HL-60/S4 treated with retinoic acid at 250 ng/mL for 4 days and 3 days (cell line): ENCODE measurements around the gene VIPR2.
"Not testable (repeated sequence)": the region's sequence is repeated elsewhere in the genome, so short reads cannot be mapped to it uniquely, and the experiment has no call there.

Experiments
- in situ Hi-C: fragments of 300-500 bp; cut with MboI; formaldehyde crosslinking; loops from 2 replicates; pipeline ENCODE4 v1.7.0; 2022; ENCODE audit warnings: low sequenced_read_pairs

The VIPR2 gene, protein sequence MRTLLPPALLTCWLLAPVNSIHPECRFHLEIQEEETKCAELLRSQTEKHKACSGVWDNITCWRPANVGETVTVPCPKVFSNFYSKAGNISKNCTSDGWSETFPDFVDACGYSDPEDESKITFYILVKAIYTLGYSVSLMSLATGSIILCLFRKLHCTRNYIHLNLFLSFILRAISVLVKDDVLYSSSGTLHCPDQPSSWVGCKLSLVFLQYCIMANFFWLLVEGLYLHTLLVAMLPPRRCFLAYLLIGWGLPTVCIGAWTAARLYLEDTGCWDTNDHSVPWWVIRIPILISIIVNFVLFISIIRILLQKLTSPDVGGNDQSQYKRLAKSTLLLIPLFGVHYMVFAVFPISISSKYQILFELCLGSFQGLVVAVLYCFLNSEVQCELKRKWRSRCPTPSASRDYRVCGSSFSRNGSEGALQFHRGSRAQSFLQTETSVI

DNA sequence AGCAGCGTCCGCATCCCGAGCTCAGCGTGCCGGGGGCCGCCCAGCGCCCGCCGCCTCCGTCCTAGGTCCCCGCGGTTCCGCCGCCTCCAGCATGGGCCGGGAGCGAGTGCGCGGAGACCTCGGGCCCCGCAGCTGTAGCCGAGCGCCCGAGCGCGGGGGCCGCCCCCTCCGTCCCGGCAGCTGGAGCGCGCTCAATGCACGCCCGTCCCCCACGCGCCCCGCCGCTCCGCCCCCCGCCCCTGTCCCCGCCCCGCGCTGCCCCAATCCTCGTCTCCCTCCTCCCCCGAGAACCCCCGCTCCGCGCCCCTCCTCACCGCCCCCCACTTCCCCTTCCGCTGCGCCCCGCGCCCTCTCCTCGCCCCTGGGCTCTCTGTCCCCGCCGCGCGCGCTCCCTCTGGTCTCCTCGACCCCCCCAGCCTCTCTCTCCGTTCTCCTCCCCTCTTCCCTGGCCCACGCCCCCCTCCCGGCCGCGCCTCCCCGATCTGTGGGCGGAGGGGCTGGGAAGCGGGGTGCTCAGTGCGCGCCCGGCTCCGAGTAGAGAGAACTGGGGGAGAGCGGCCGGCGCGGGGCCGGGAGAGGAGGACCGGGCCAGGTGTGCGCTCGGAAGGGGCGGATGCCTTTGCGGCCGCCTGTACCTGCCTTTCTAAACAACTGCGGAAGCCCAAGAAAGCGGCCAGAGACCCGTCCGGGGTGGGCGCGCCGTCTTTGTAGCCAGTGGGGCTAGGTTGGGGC, at the start of gene VIPR2:
Gene VIPR2, minus strand, starts transcription at position 110 of the 732 bp plus-strand sequence. Its CDS starts 96 bp downstream, at position 14.
- in situ Hi-C loops, result no loop called here

DNA sequence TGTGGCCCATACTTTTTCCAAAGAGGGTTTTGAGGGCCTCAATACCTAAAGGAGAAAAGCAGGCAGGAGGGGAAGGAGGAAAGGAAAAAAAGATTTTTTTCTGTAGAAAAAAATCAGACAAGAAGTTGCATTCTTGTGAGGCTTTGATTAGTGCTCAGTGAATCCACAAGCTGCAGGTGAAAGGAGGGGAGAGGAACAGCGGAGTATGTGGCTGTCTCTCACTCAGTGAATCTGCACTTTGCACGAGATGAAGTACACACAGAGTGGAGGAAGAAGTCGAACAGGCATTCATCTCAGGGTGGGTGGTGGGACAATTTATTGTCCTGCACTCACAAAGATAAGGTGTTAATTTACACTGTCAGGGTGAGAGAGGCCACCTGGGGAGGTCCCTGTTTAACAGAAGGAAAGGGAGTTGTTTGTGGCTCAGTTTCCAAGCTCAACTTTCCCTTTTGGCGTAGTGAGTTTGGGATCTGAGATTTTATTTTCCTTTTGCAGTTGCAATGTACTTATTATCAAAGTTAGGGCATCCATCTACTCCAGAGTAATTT, 49.0 kb upstream of the VIPR2 start:
- in situ Hi-C loops, result no loop called here

- in situ Hi-C loops, result no loop called here
Observed at GRCh38 chr7:159192725-159193453, 48.2 kb upstream of the VIPR2 start.

GRCh38 chr7:159192013-159192412, 47.3 kb upstream of the VIPR2 start:
- in situ Hi-C loops, result no loop called here

- in situ Hi-C loops, result no loop called here
Observed at GRCh38 chr7:159191236-159191635, 46.6 kb upstream of the VIPR2 start.

DNA sequence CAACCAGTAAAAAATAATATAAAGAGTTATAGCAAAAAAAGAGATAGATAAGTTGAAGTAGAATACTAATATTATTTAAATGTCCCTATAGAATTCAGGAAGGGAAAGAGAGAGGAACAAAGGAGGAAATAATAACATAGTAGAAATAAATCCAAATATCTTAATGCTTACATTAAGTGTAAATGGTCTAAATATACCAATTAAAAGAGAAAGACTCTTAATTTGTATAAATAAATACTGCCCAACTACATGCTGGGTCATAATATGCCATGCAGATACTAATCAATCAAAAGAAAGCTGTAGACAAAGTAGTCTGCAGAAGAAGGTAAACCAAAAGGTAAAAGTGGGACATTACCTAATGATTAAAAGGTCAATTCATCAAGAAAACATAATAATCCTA, 43.3 kb upstream of the VIPR2 start:
- in situ Hi-C loops, result no loop called here

GRCh38 chr7:159179241-159179640, 34.6 kb upstream of the VIPR2 start:
- in situ Hi-C loops, result no loop called here

DNA sequence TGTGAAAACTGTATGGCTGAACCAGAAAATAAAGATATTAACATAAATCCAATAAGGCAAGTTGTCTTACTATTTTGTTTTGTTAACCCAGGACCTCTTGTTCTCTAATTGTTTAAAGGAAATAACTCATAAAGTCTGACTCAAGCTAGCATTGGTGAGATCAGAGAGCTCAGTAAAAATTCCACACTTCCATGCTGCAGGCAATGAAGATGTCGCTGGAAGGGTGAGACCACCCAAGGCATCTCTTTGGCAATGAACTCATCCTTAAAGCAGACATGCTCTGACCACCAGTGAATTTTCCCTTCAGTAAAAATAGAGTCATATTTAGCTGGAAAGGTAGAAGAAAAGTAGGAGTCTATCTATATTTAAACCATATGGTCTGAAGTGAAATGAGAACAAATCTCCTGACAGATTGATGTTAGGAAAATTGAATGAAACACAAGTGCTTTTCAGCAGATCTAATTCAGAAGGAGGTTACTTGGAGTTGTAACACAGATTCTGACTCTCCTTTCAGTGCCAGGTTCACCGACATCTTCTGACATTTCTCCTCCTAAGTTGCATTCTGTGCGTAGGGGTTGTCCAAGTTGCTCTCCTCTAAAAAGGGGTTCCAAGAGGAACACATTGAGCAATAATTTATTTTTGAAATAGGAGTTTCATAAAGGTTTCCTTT, 32.8 kb upstream of the VIPR2 start:
- in situ Hi-C loops, result no loop called here

GRCh38 chr7:159175792-159176191, 31.1 kb upstream of the VIPR2 start:
- in situ Hi-C loops, result no loop called here

DNA sequence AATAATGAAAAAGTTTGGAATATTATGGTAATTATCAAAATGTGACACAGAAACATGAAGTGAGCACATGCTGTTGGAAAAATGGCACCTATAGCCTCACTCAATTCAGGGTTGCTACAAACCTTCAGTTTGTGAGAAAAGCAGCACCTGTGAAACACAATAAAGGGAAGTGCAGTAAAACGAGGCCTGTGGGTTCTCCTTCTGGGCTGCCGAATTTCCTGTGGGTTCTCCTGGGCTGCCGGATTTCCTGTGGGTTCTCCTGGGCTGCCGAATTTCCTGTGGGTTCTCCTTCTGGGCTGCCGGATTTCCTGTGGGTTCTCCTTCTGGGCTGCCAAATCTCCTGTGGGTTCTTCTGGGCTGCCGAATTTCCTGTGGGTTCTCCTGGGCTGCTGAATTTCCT, 30.4 kb upstream of the VIPR2 start:
- in situ Hi-C loops, result not testable (repeated sequence)

- in situ Hi-C loops, result no loop called here
Observed at GRCh38 chr7:159172400-159172799, 27.7 kb upstream of the VIPR2 start.

DNA sequence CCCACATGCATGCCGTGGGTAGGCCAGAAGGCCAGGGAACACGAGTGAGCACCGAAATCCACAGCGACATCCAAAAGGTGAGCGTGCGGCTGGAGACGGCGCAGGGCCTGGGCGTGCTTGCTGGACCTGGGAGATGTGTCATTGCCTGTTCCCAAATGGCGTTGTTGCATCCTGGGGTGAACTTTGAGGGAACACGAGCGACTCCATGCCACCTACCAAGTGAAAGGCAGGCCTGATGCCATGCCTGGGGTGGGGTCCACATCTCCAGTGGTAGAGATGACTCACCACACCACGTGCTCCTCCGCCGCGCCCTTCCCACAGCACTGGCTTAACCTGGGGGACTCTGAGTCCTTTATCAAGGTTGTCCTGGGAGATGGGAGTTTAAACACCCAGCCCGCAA, 24.7 kb upstream of the VIPR2 start:
- in situ Hi-C loops, result no loop called here

- in situ Hi-C loops, result no loop called here
Observed at GRCh38 chr7:159167139-159167538, 22.5 kb upstream of the VIPR2 start.

DNA sequence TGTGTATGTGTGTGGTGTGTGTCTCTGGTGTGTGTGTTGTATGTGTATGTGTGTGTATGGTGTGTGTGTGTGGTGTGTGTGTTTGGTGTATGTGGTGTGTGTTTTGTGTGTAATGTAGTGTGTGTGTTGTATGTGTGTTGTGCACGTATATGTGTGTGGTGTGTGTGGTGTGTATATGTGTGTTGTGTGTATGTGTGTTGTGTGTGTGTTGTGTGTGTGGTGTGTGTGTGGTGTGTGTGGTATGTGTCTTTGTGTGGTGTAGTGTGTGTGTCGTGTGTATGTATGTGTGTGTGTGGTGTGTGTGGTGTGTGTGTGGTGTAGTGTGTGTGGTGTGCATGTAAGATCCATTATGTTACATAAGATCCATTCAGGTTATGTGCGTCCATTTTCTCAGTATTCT, 21.9 kb upstream of the VIPR2 start:
- in situ Hi-C loops, result no loop called here

DNA sequence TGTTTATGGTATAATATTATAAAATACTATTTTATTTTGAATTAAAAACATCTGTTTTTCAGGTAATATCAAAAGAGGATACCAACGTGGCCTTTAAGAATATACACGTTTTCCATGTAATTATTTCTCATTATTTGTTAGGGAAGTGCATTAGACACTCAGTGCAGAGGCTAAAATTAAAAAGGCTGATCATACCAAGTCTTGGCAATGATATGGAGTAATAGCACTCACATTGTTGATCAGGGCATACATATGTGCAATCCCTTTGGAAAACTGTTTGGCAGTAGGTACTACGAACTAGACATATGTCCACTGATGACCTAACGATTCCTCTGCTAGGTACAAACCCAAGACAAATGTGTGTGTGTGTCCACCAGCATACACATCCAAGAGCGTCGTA, 20.7 kb upstream of the VIPR2 start:
- in situ Hi-C loops, result no loop called here

DNA sequence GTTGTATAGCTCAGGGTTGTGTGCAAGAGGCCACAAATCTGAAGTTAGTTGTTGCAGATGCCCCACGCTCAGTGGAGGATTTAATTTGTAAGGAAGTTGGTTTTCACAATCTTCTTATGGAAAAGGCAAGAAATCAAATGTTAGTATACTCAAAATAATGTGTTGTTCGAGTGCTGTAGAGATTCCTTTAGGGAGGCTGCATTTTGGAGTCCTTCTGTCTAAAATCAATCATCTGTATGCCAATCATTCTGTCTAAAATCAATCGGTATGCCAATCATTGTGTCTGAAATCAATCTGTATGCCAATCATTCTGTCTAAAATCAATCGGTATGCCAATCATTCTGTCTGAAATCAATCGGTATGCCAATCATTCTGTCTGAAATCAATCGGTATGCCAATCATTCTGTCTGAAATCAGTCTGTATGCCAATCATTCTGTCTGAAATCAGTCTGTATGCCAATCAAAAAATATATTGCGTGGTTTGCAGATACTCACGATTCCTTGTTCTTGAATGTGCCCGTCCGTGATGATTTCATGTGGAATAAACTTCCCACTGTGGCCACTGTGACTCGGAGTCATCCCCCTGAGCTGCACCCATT, 19.1 kb upstream of the VIPR2 start:
- in situ Hi-C loops, result not testable (repeated sequence)

DNA sequence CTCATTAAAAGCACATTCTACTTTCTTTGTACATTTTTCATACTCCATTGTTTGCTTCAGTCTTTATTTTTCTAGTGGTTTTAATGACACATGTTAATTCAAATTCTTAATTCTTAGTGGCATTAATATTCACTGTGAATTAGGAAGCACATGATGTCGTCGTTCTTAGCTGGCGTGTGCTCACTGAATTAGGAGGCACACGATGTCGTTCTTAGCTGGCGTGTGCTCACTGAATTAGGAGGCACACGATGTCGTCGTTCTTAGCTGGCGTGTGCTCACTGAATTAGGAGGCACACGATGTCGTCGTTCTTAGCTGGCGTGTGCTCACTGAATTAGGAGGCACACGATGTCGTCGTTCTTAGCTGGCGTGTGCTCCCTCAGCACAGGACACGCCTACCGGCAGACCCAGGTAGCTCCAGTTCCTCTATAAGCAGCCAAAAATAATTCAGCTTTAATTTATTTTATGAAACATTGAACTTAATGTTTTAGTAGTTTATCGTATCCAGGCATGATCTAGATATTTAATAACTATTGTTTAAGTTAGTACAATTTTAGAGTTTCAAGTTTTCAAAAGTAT, 17.5 kb upstream of the VIPR2 start:
- in situ Hi-C loops, result not testable (repeated sequence)

DNA sequence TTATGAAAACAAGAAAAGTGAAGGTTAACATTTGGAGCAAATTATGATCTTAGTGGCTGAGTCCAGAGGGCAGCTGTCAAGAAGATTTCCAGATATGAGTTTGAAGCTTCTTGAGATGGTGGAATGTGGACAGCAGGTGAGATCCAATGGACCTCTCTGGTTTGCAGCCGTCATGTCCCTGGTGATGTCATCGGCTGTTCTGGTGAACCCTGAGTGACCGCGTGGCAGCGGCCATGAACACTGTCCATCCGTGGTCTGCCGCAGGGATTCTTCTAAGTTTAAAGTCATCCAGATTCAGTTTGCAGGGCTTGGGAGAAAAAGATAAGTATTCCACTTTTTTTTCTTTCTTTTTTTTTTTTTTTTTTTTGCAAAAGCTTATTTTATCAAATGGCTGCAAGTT, 15.8 kb upstream of the VIPR2 start:
- in situ Hi-C loops, result no loop called here

DNA sequence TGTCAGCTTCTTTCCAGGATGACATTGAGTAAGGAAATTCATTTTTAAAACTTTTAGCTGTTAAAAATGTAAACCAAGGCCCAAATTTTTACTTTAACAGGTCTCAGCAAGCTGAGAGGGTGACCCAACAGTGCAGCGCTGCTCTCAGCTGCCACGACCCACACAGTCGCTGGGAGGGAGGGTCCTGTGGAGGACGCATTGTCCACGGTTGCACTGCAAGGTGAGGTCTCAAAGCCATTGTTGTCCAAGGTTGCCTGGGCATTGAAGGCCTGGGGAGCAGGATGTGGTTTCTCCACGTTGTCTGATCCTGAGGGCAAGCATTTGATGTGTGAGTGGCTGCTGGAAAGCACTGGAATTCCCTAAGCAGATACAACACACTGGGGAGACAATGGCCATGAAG, 15.1 kb upstream of the VIPR2 start:
- in situ Hi-C loops, result no loop called here

- in situ Hi-C loops, result no loop called here
Observed at GRCh38 chr7:159158888-159159405, 14.3 kb upstream of the VIPR2 start.
